NCI-H1092 treated with DMSO at 0.1 percent for 48 hours (cell line): ENCODE results near the gene WIF1.

Experiments
- DNase-seq: peaks from one replicate; lab custom pipeline; 2025; lab: John Stamatoyannopoulos, UW

The WIF1 gene

GRCh38 chr12:65121956-65122469 is 908 bp upstream of the WIF1 start:
- DNase-seq, result no peak

GRCh38 chr12:65119063-65119462 is 2.0 kb downstream of the WIF1 start:
- DNase-seq, result no peak

GRCh38 chr12:65113621-65114035 is 7.5 kb downstream of the WIF1 start:
- DNase-seq, result no peak

- DNase-seq, result no peak
Measured at GRCh38 chr12:65106948-65107347, 14.2 kb downstream of the WIF1 start.

GRCh38 chr12:65100140-65100539 is 21.0 kb downstream of the WIF1 start:
- DNase-seq, result no peak

- no peak for DNase-seq
Measured at GRCh38 chr12:65099182-65099581, 21.9 kb downstream of the WIF1 start.

- DNase-seq, result no peak
Measured at GRCh38 chr12:65098364-65098763, 22.7 kb downstream of the WIF1 start.

- no peak for DNase-seq
Measured at GRCh38 chr12:65094722-65095121, 26.4 kb downstream of the WIF1 start.

GRCh38 chr12:65093606-65094005 is 27.5 kb downstream of the WIF1 start:
- no peak for DNase-seq

GRCh38 chr12:65090461-65090860 is 30.6 kb downstream of the WIF1 start:
- DNase-seq, result no peak

- DNase-seq, result no peak
Measured at GRCh38 chr12:65086236-65086635, 34.9 kb downstream of the WIF1 start.

GRCh38 chr12:65084579-65084978 is 36.5 kb downstream of the WIF1 start:
- DNase-seq, result no peak

- no peak for DNase-seq
Measured at GRCh38 chr12:65083581-65083980, 37.5 kb downstream of the WIF1 start.

- no peak for DNase-seq
Measured at GRCh38 chr12:65082406-65082805, 38.7 kb downstream of the WIF1 start.

GRCh38 chr12:65081496-65081895 is 39.6 kb downstream of the WIF1 start:
- no peak for DNase-seq

- DNase-seq, result no peak
Measured at GRCh38 chr12:65074932-65075331, 46.2 kb downstream of the WIF1 start.

GRCh38 chr12:65069336-65069735 is 51.8 kb downstream of the WIF1 start:
- no peak for DNase-seq

- no peak for DNase-seq
Measured at GRCh38 chr12:65067383-65067782, 53.7 kb downstream of the WIF1 start.

- DNase-seq, result no peak
Measured at GRCh38 chr12:65055859-65056258, 65.2 kb downstream of the WIF1 start.

GRCh38 chr12:65051218-65051617 is 69.9 kb downstream of the WIF1 start:
- DNase-seq, result no peak

GRCh38 chr12:65045269-65045668 is 75.8 kb downstream of the WIF1 start:
- no peak for DNase-seq

GRCh38 chr12:65039301-65039700 is 81.8 kb downstream of the WIF1 start:
- no peak for DNase-seq

- DNase-seq, result no peak
Measured at GRCh38 chr12:65025136-65025535, 96.0 kb downstream of the WIF1 start.

- no peak for DNase-seq
Measured at GRCh38 chr12:65023485-65023884, 97.6 kb downstream of the WIF1 start.

GRCh38 chr12:65022960-65023359 is 98.1 kb downstream of the WIF1 start:
- no peak for DNase-seq
